Neural progenitor cell (in vitro differentiated cells): ENCODE results near the gene TRIM15. TPM values are rescaled to one million over a fixed set of nuclear protein-coding genes. Genes with fewer than 3 reads are reported as not detected.
A peak's percentile ranks its signal among the peaks of the same experiment; 100 is the strongest.

ENCODE experiments used
- DNase-seq: peaks from one replicate; pipeline ENCODE4 v3.0.0-alpha.2; 2016; ENCODE audit warnings: low spot score
- H2AFZ ChIP-seq: fragments of 200-600 bp; sonication (generic); replicated peaks from 2 replicates; pipeline ENCODE4 v1.6.1; 2016; ENCODE audit warnings: antibody characterized with exemption
- H3F3A ChIP-seq: fragments of 200-600 bp; sonication (generic); 2 replicates; pipeline ENCODE4 v1.6.1; 2016; ENCODE audit warnings: antibody characterized with exemption, low read depth
- H3K27ac ChIP-seq: fragments of 200-600 bp; sonication (generic); 2 replicates; pipeline ENCODE4 v1.5.1; 2016; ENCODE audit warnings: mild to moderate bottlenecking
- H3K27me3 ChIP-seq: fragments of 200-600 bp; sonication (generic); 2 replicates; pipeline ENCODE4 v1.6.1; 2016; ENCODE audit warnings: mild to moderate bottlenecking, moderate library complexity
- H3K36me3 ChIP-seq: fragments of 200-600 bp; sonication (generic); 2 replicates; pipeline ENCODE4 v1.5.1; 2016
- H3K4me1 ChIP-seq: fragments of 200-600 bp; sonication (generic); 2 replicates; pipeline ENCODE4 v1.6.1; 2016; ENCODE audit warnings: mixed run types
- H3K4me2 ChIP-seq: fragments of 200-600 bp; sonication (generic); 2 replicates; pipeline ENCODE4 v1.6.1; 2016
- H3K4me3 ChIP-seq: fragments of 200-600 bp; sonication (generic); 2 replicates; pipeline ENCODE4 v1.5.1; 2016
- H3K79me2 ChIP-seq: fragments of 200-600 bp; sonication (generic); 2 replicates; pipeline ENCODE4 v1.6.1; 2016; ENCODE audit warnings: low read depth
- H3K9ac ChIP-seq: fragments of 200-600 bp; sonication (generic); 2 replicates; pipeline ENCODE4 v1.6.1; 2016
- H3K9me3 ChIP-seq: fragments of 200-600 bp; sonication (generic); 2 replicates; pipeline ENCODE4 v1.5.1; 2016; ENCODE audit warnings: low read depth
- H4K20me1 ChIP-seq: fragments of 200-600 bp; sonication (generic); 2 replicates; pipeline ENCODE4 v1.6.1; 2016; ENCODE audit warnings: low read depth
- H3K27ac Mint-ChIP-seq: 3 replicates; pipeline ENCODE4 v1.8.0; 2021; ENCODE audit warnings: mixed read lengths
- H3K27me3 Mint-ChIP-seq: 2 replicates; pipeline ENCODE4 v1.8.0; 2022; ENCODE audit warnings: low read depth, mild to moderate bottlenecking, inconsistent platforms, moderate library complexity, mixed read lengths; ENCODE audit not compliant: insufficient read depth
- H3K36me3 Mint-ChIP-seq: 3 replicates; pipeline ENCODE4 v1.8.0; 2021; ENCODE audit warnings: mixed read lengths
- H3K4me1 Mint-ChIP-seq: 3 replicates; pipeline ENCODE4 v1.8.0; 2021; ENCODE audit warnings: mixed read lengths
- H3K4me3 Mint-ChIP-seq: 3 replicates; pipeline ENCODE4 v1.8.0; 2021; ENCODE audit warnings: mild to moderate bottlenecking, moderate library complexity, mixed read lengths
- H3K9me3 Mint-ChIP-seq: 3 replicates; pipeline ENCODE4 v1.8.0; 2020; ENCODE audit warnings: mixed read lengths
- EZH2 ChIP-seq: fragments of 200-600 bp; sonication (generic); IDR thresholded peaks from 2 replicates; pipeline ENCODE4 v1.6.1; 2017; ENCODE audit warnings: antibody characterized with exemption, mild to moderate bottlenecking, moderate library complexity
- EZH2phosphoT487 ChIP-seq: fragments of 200-600 bp; sonication (generic); IDR thresholded peaks from 2 replicates; pipeline ENCODE4 v1.6.1; 2017; ENCODE audit warnings: antibody characterized with exemption
- total RNA-seq: library from RNA; depleted of rRNA; stranded (reverse); fragments of >200 nt; gene quantifications from 2 replicates; pipeline ENCODE4 v1.2.3, GENCODE V29; 2015; ENCODE audit warnings: low replicate concordance
- TF ChIP-seq, protein P1 (sequence below): fragments of 200-600 bp; sonication (generic); IDR thresholded peaks from 2 replicates; pipeline ENCODE4 v1.5.1; 2017; ENCODE audit warnings: antibody characterized with exemption, mild to moderate bottlenecking

Gene TRIM15
- total RNA-seq, 1 donor from 2014 or later: not detected

DNA sequence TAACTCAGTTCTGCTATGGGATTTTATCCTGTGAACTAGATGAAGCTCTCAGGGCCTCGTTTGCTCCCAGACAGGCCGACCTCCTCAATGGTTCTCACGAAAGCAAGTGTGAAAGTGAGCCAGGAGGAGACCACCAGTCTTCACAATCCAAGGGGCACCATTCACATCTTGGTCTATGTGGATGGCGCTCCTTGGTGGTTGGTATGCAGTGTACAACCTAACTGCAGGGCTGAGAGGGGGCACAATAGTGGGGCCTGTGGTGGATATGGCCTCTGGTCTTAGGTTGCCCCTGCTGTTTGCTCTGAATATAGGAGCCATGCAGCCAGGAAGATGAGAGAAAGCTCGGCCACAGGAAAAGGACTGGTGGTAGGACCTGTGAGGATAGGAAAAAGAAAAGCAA lies 25.2 kb downstream of the TRIM15 start:
- Histone ChIP-seq H3K9me3 (no peaks in the 10 kb centered on the region), H2AFZ (no peak overlapping the region), H3K4me1 (no peaks in the 10 kb centered on the region), H3K27ac (no peak overlapping the region), H3K36me3 (no peaks in the 10 kb centered on the region), H4K20me1 (no peaks in the 10 kb centered on the region), H3K27me3 (no peaks in the 10 kb centered on the region), H3K4me3 (no peak overlapping the region), H3K4me2 (no peak overlapping the region), H3K79me2 (no peaks in the 10 kb centered on the region), H3F3A (no peaks in the 10 kb centered on the region), H3K9ac (no peak overlapping the region)
- Mint-ChIP-seq H3K36me3 (peaks cover 55% of the 10 kb centered on the region), H3K27ac (no peak overlapping the region), H3K9me3 (no peaks in the 10 kb centered on the region), H3K27me3 (peaks cover 12% of the 10 kb centered on the region), H3K4me3 (no peak overlapping the region), H3K4me1 (no peaks in the 10 kb centered on the region)
- TF ChIP-seq, protein P1, sequence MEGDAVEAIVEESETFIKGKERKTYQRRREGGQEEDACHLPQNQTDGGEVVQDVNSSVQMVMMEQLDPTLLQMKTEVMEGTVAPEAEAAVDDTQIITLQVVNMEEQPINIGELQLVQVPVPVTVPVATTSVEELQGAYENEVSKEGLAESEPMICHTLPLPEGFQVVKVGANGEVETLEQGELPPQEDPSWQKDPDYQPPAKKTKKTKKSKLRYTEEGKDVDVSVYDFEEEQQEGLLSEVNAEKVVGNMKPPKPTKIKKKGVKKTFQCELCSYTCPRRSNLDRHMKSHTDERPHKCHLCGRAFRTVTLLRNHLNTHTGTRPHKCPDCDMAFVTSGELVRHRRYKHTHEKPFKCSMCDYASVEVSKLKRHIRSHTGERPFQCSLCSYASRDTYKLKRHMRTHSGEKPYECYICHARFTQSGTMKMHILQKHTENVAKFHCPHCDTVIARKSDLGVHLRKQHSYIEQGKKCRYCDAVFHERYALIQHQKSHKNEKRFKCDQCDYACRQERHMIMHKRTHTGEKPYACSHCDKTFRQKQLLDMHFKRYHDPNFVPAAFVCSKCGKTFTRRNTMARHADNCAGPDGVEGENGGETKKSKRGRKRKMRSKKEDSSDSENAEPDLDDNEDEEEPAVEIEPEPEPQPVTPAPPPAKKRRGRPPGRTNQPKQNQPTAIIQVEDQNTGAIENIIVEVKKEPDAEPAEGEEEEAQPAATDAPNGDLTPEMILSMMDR: no peak
- TF ChIP-seq EZH2: no peak
- TF ChIP-seq EZH2phosphoT487: no peak
- DNase-seq: no peak

DNA sequence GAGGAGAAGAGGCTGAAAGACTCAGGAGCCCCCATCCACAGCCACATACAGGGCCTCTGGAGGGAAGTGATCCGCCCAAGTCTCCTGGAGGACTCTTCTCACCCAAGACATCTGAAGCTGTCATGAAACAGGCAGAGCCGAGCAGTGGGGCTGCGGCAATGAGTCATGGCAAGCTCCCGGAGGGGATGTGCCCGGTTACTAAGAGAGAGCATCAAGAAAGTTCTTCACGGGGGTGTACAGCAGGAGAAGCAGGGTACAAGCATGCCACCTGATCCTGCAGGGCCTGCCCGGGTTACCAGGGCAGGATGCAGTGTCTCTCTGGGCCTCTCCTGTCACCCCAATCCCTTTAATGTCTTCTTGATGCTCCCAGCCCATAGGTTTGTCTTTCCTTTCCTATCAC lies 28.7 kb downstream of the TRIM15 start:
- H3K27me3 ChIP-seq: no peaks in the 10 kb centered on the region
- H3K36me3 ChIP-seq: no peaks in the 10 kb centered on the region
- no peaks in the 10 kb centered on the region for H3K79me2 ChIP-seq
- Mint-ChIP-seq H3K4me1 (peaks cover 4% of the 10 kb centered on the region), H3K27ac (no peak overlapping the region), H3K9me3 (no peaks in the 10 kb centered on the region), H3K36me3 (peaks cover 46% of the 10 kb centered on the region), H3K4me3 (no peak overlapping the region), H3K27me3 (peaks cover 3% of the 10 kb centered on the region)
- no peak overlapping the region for H3K9ac ChIP-seq
- H3K27ac ChIP-seq: no peak overlapping the region
- DNase-seq: no peak
- no peaks in the 10 kb centered on the region for H3F3A ChIP-seq
- peaks cover 7% of the 10 kb centered on the region for H3K4me1 ChIP-seq
- TF ChIP-seq, protein P1: no peak
- no peak for TF ChIP-seq EZH2
- TF ChIP-seq EZH2phosphoT487: no peak
- no peak overlapping the region for H3K4me3 ChIP-seq
- no peak overlapping the region for H2AFZ ChIP-seq
- peaks cover 2% of the 10 kb centered on the region for H4K20me1 ChIP-seq
- no peaks in the 10 kb centered on the region for H3K9me3 ChIP-seq
- no peak overlapping the region for H3K4me2 ChIP-seq

DNA sequence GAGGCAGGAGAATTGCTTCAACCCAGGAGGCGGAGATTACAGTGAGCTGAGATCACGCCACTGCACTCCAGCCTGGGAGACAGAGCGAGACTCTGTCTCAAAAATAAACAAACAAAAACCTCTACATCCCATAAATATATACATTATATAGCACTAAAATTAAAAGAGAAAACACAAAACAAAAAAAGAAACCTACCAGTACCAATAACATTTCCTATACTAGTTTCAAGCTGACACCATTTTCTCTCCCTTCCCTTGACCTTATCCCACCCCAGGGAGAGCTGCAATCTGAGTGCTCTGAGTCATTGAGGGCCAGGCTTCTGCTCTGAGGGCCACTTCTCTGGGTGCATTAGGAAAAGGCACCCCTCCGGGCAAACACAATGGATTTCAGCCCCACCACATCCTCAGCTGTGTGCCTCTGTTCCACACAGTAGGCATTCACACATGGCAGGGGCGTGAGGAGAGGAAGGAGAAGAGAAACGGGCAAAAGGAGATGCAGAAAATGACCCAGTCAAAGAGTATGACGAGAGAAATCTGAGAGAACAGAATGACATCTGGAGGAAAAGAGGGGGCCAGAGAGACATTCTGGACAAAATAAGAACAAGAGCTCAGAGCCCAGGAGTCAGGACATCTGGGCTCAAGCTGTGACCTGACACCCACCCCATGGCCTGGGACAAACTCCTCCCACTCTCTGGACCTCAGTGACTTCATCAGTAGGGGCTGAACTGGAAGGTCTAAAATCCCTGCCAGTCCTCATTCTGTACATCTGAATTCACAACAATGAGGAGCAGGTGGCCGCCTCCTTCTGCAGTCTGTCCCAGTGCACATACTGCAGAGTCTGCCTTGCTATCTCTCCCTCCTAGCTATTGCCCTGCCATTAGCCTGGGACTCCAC lies 31.7 kb downstream of the TRIM15 start:
- Mint-ChIP-seq H3K9me3 (no peaks in the 10 kb centered on the region), H3K4me1 (peaks cover 4% of the 10 kb centered on the region), H3K27ac (peak overlapping the region; percentile 30), H3K4me3 (no peak overlapping the region), H3K36me3 (peaks cover 35% of the 10 kb centered on the region), H3K27me3 (peaks cover 3% of the 10 kb centered on the region)
- no peak overlapping the region for H3K27ac ChIP-seq
- H3K79me2 ChIP-seq: no peaks in the 10 kb centered on the region
- DNase-seq: peak; percentile 24
- H3K36me3 ChIP-seq: no peaks in the 10 kb centered on the region
- no peak overlapping the region for H2AFZ ChIP-seq
- no peak overlapping the region for H3K4me3 ChIP-seq
- no peaks in the 10 kb centered on the region for H3K9me3 ChIP-seq
- no peaks in the 10 kb centered on the region for H3F3A ChIP-seq
- H3K4me1 ChIP-seq: peaks cover 7% of the 10 kb centered on the region
- no peaks in the 10 kb centered on the region for H3K27me3 ChIP-seq
- no peak overlapping the region for H3K9ac ChIP-seq
- no peak for TF ChIP-seq EZH2phosphoT487
- TF ChIP-seq, protein P1: no peak
- no peak for TF ChIP-seq EZH2
- H3K4me2 ChIP-seq: peak overlapping the region; percentile 13
- peaks cover 2% of the 10 kb centered on the region for H4K20me1 ChIP-seq
